CD4-positive, alpha-beta T cell (primary cell): ENCODE results near the gene ARAP3. TPM values are rescaled to one million over a fixed set of nuclear protein-coding genes. Genes with fewer than 3 reads are reported as not detected.

Experiments
- ATAC-seq: fragments of 200-7000 bp; cut with Tn5 transposase; one replicate; pipeline ENCODE4 v1.10.0; 2022; ENCODE audit warnings: mild to moderate bottlenecking; ENCODE audit not compliant: poor library complexity
- CTCF ChIA-PET: fragments of 350-600 bp; sonication (Branson Sonifier 250); formaldehyde crosslinking; loops from one replicate; lab custom pipeline; 2021; ENCODE audit warnings: antibody characterized with exemption, inconsistent platforms; lab: Charles Lee
- POLR2A ChIA-PET: fragments of 350-600 bp; sonication (Branson Sonifier 250); formaldehyde crosslinking; loops from one replicate; lab custom pipeline; 2021; ENCODE audit warnings: antibody characterized with exemption, inconsistent platforms; lab: Charles Lee
- DNase-seq, 14 experiments: peaks; one replicate each; pipeline ENCODE4 v3.0.0-alpha.2; 2013 to 2020; ENCODE audit warnings: mixed read lengths in 2 of 14
- H3K27ac ChIP-seq, 2 donors: one replicate each; pipeline versions ENCODE4 v1.5.1 to v1.7.0; 2013; ENCODE audit warnings: low read length in 2 of 2, low read depth in 1 of 2, mild to moderate bottlenecking in 1 of 2
- H3K27me3 ChIP-seq, 2 experiments: 1 replicate in 1 of 2; 2 replicates in 1 of 2; pipeline versions ENCODE4 v1.6.1 to v1.7.0; 2013; ENCODE audit warnings: low read length in 2 of 2, control low read depth in 1 of 2, mild to moderate bottlenecking in 1 of 2, moderate library complexity in 1 of 2; ENCODE audit not compliant: insufficient read depth in 2 of 2, control insufficient read depth in 1 of 2
- H3K36me3 ChIP-seq: one replicate; pipeline ENCODE4 v1.6.1; 2013; ENCODE audit warnings: low read length, control low read depth; ENCODE audit not compliant: insufficient read depth
- H3K4me1 ChIP-seq: one replicate; pipeline ENCODE4 v1.6.1; 2013; ENCODE audit warnings: low read length, control low read depth; ENCODE audit not compliant: insufficient read depth
- H3K4me3 ChIP-seq: one replicate; pipeline ENCODE4 v1.5.1; 2013; ENCODE audit warnings: mild to moderate bottlenecking, low read length, moderate library complexity
- H3K9me3 ChIP-seq, 2 experiments: 1 replicate in 1 of 2; 2 replicates in 1 of 2; pipeline versions ENCODE4 v1.6.1 to v1.7.0; 2013; ENCODE audit warnings: low read length in 2 of 2, mild to moderate bottlenecking in 2 of 2, control low read depth in 1 of 2, moderate library complexity in 1 of 2; ENCODE audit not compliant: control insufficient read depth in 1 of 2, insufficient read depth in 1 of 2
- H3K27ac Mint-ChIP-seq: one replicate; pipeline ENCODE4 v1.8.0; 2020; ENCODE audit warnings: mixed read lengths
- H3K27me3 Mint-ChIP-seq: one replicate; pipeline ENCODE4 v1.8.0; 2021; ENCODE audit warnings: mixed read lengths
- H3K36me3 Mint-ChIP-seq: one replicate; pipeline ENCODE4 v1.8.0; 2021; ENCODE audit warnings: low read depth, mixed read lengths
- H3K4me1 Mint-ChIP-seq: one replicate; pipeline ENCODE4 v1.8.0; 2021; ENCODE audit warnings: low read depth, mixed read lengths
- H3K4me3 Mint-ChIP-seq: one replicate; pipeline ENCODE4 v1.8.0; 2020; ENCODE audit warnings: mild to moderate bottlenecking, mixed read lengths
- H3K9me3 Mint-ChIP-seq: one replicate; pipeline ENCODE4 v1.8.0; 2020; ENCODE audit warnings: mixed read lengths
- intact Hi-C, 2 experiments: fragments of 100-400 bp; cut with DNase I in 1 of 2; cut with micrococcal nuclease in 1 of 2; formaldehyde crosslinking; loops; one replicate each; pipeline versions ENCODE4 v1.15.1 to v1.9.0; 2023 to 2025; cut with DNase I, micrococcal nuclease
- total RNA-seq, 174 experiments: library from RNA in 2 of 174; stranded (reverse) in 2 of 174; gene quantifications; one replicate each; pipeline ENCODE4 v1.2.3 and lab custom pipeline; 2021 to 2026
- TF ChIP-seq, protein P1 (sequence below): fragments of 200-600 bp; IDR thresholded peaks from one replicate; pipeline ENCODE4 v1.8.0; 2022; ENCODE audit warnings: antibody characterized with exemption, mild to moderate bottlenecking

ARAP3 gene
- total RNA-seq, 2 experiments from 2014 or later = 0.30 to 0.31 TPM

DNA sequence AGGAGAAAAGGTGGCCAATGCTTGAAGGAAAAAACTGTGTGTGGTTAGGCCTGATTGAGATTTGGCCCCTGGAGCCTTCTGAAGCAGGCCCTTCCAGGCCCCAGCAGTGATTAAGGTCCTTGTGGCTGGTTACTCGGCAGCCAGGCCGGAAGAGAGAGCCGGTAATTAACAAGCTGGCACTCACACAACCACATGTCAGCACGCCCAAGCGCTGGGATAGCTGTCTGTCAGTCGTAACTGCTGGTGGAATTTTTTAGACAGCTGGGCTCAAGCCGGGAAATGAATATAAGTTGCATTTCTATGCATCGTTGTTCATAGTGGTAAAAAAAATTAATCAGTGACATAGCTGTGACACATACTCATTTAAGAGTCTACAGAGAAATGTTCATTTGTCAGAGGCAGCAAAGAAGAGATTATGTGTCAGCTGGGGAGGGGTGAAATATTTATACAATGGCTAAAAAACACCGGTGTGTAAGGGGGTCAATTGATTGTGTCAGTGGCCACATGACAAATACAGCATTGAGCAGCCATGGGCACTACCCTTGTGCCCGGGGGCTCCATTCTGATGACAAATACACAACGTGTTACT lies 13.7 kb upstream of the ARAP3 start:
- no peak for ATAC-seq
- Mint-ChIP-seq H3K27ac (no peak overlapping the region), H3K36me3 (no peaks in the 10 kb centered on the region), H3K4me3 (no peak overlapping the region), H3K4me1 (peaks cover 23% of the 10 kb centered on the region), H3K27me3 (peaks cover 56% of the 10 kb centered on the region), H3K9me3 (no peaks in the 10 kb centered on the region)
- Histone ChIP-seq H3K4me1 (peaks cover 20% of the 10 kb centered on the region), H3K9me3 (no peaks in the 10 kb centered on the region), H3K4me3 (no peak overlapping the region), H3K27ac (no peak overlapping the region), H3K36me3 (no peaks in the 10 kb centered on the region), H3K27me3 (peaks cover 11 to 22% of the 10 kb centered on the region in 2 experiments)
- TF ChIP-seq, protein P1, sequence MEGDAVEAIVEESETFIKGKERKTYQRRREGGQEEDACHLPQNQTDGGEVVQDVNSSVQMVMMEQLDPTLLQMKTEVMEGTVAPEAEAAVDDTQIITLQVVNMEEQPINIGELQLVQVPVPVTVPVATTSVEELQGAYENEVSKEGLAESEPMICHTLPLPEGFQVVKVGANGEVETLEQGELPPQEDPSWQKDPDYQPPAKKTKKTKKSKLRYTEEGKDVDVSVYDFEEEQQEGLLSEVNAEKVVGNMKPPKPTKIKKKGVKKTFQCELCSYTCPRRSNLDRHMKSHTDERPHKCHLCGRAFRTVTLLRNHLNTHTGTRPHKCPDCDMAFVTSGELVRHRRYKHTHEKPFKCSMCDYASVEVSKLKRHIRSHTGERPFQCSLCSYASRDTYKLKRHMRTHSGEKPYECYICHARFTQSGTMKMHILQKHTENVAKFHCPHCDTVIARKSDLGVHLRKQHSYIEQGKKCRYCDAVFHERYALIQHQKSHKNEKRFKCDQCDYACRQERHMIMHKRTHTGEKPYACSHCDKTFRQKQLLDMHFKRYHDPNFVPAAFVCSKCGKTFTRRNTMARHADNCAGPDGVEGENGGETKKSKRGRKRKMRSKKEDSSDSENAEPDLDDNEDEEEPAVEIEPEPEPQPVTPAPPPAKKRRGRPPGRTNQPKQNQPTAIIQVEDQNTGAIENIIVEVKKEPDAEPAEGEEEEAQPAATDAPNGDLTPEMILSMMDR = no peak
- POLR2A ChIA-PET = interaction anchor here (2.2 kb wide), 1 partner anchor 12 kb away, joined by 7 read pairs; no protein-coding TSS in a partner anchor
- intact Hi-C loops = loop anchor here in 1 of 2 experiments (10.0 kb wide), 2 partner anchors 449 to 999 kb away; no protein-coding TSS in a partner anchor
- CTCF ChIA-PET = interaction anchor here (1.6 to 6.3 kb wide), 3 partner anchors 185 to 273 kb away, joined by 4 to 88 read pairs (median 78); partner anchors contain the start of genes PCDH1 and RNF14
- DNase-seq = no peak

DNA sequence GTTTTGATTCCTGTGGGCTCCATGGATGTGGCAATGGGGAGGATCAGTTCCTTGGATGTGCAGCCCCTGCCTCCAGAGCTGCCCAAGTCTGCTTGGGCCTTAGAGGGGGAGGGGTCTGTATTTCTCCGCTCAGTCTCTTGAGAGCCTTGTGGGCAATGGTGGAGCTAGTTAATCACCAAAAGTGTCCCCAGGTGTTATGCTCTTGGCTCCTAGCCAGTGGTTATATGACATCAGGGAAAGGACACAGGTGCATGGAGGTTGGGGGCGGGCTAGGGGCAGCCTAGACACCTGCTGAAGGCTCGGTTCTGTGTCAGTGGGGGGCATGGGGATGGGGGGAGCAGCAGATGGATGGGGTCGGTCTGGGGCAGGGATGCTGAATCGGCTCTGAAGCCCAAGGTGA lies 12.4 kb upstream of the ARAP3 start:
- Histone ChIP-seq H3K9me3 (no peaks in the 10 kb centered on the region), H3K27me3 (peaks cover 5 to 10% of the 10 kb centered on the region in 2 experiments), H3K4me1 (peaks cover 20% of the 10 kb centered on the region), H3K27ac (no peak overlapping the region), H3K4me3 (no peak overlapping the region), H3K36me3 (no peaks in the 10 kb centered on the region)
- H3K4me3 Mint-ChIP-seq = no peak overlapping the region
- TF ChIP-seq, protein P1 = no peak
- no peak overlapping the region for H3K27ac Mint-ChIP-seq
- DNase-seq (no peak), ATAC-seq (no peak)
- no peaks in the 10 kb centered on the region for H3K36me3 Mint-ChIP-seq
- peaks cover 52% of the 10 kb centered on the region for H3K27me3 Mint-ChIP-seq
- peaks cover 23% of the 10 kb centered on the region for H3K4me1 Mint-ChIP-seq
- no peaks in the 10 kb centered on the region for H3K9me3 Mint-ChIP-seq
- ChIA-PET CTCF (interaction anchor here (1.2 to 6.3 kb wide), 4 partner anchors 9 to 275 kb away, joined by 3 to 88 read pairs (median 54); partner anchors contain the start of genes PCDH1 and RNF14), POLR2A (interaction anchor here (1.2 to 3.3 kb wide), 4 partner anchors 11 to 275 kb away, joined by 3 to 43 read pairs (median 14); partner anchors contain the start of genes PCDH1 and RNF14)
- intact Hi-C loops = loop anchor here (5.0 to 10.0 kb wide), 4 partner anchors 118 to 1008 kb away; no protein-coding TSS in a partner anchor

DNA sequence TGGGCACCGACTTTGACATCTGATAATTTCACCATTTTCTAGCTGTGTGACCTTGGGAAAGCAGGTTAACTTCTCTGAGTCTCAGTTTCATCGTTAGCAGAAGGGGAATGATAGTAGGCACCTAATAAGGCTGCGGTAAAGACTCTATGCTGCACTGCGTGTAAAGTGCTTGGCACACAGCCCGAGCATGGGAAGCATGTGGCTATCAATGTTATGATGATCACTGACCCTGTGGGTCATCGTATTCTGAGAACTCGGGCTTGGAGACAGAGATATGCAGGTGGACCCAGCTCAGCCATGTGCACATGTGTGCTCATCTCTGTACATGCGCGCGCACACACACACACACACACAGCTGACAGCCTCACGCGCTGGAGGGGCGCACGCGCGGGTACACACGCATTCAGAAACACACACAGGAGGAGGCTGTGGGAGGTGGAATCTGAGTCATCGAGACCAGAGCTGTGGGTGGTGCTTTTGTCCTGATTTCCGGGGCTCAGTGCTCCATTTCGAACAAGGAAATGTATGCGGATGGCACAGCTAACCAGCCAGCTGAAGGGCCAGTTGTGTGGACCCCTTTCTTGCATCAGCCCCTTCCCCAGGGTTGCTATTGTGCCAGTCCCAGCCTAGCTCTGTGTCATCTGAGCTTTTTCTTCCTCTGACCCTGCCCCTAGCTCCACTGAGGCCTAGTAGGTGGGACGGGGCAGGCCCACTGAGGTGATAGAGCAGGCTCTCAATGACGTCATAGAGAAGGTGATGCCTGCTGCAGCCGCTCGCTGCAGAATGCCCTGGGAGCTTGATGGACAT lies 11.1 kb upstream of the ARAP3 start:
- TF ChIP-seq, protein P1 = no peak
- peaks cover 20% of the 10 kb centered on the region for H3K4me1 ChIP-seq
- peaks cover 23% of the 10 kb centered on the region for H3K4me1 Mint-ChIP-seq
- no peaks in the 10 kb centered on the region for H3K9me3 Mint-ChIP-seq
- H3K27me3 Mint-ChIP-seq = peaks cover 47% of the 10 kb centered on the region
- DNase-seq (peak; percentile 48 to 87 (median 68)), ATAC-seq (peak; percentile 90)
- peak overlapping the region; percentile 56 for H3K4me3 Mint-ChIP-seq
- intact Hi-C loops = loop anchor here (1.0 to 10.0 kb wide), 7 partner anchors 119 to 1009 kb away; partner anchors contain the start of gene PCDH1 (in 1 of the 2)
- CTCF ChIA-PET = interaction anchor here (1.1 to 6.3 kb wide), 9 partner anchors 8 to 1020 kb away, joined by 3 to 88 read pairs (median 16); partner anchors contain the start of genes PCDH1 and RNF14
- peak overlapping the region; percentile 68 for H3K27ac Mint-ChIP-seq
- no peaks in the 10 kb centered on the region for H3K36me3 ChIP-seq
- no peaks in the 10 kb centered on the region for H3K9me3 ChIP-seq
- H3K36me3 Mint-ChIP-seq = no peaks in the 10 kb centered on the region
- POLR2A ChIA-PET = interaction anchor here (2.1 to 3.3 kb wide), 7 partner anchors 9 to 277 kb away, joined by 6 to 44 read pairs (median 22); partner anchors contain the start of genes DELE1, PCDH1, PCDH12 and RNF14
- peaks cover 0 to 4% of the 10 kb centered on the region in 2 experiments for H3K27me3 ChIP-seq
- H3K4me3 ChIP-seq = no peak overlapping the region
- H3K27ac ChIP-seq = peak overlapping the region in 1 of 2 donors; percentile 13
